K562 (cell line): ENCODE measurements around the gene DCAF10. TPM values are rescaled to one million over a fixed set of nuclear protein-coding genes. Genes with fewer than 3 reads are reported as not detected.
"Not testable (repeated sequence)": the region's sequence is repeated elsewhere in the genome, so short reads cannot be mapped to it uniquely, and the experiment has no call there.

Experiments
- ATAC-seq: fragments of 200-7000 bp; cut with Tn5 transposase; 3 replicates; pipeline ENCODE4 v1.9.1; 2020; ENCODE audit warnings: moderate library complexity
- BruUV-seq: library from RNA; stranded (reverse); fragments of 400-500 nt; replicated peaks from 2 replicates; lab custom pipeline; 2021; lab: Mats Ljungman, UMichigan
- CTCF ChIA-PET: fragments of 300-600 bp; formaldehyde crosslinking; extraction: SDS; loops from one replicate; lab custom pipeline; 2021; ENCODE audit warnings: low intra/inter-chr PET ratio; lab: Yijun Ruan, JAX
- POLR2A ChIA-PET: fragments of 300-600, 350-650 bp; sonication (Branson Sonifier 250); formaldehyde crosslinking; extraction: SDS; loops from one replicate; lab custom pipeline; 2021; ENCODE audit warnings: antibody characterized with exemption, inconsistent platforms; lab: Yijun Ruan, JAX
- DNase-seq, 4 experiments: peaks; one replicate each; pipeline versions ENCODE4 v3.0.0 to v3.0.0-alpha.2; 2011 to 2018; ENCODE audit warnings: low spot score in 3 of 4, mixed read lengths in 3 of 4; ENCODE audit errors: extremely low read depth in 1 of 4
- FAIRE-seq: peaks from 2 replicates; lab custom pipeline; 2011; peaks lifted over from hg19 to GRCh38; lab: Jason Lieb, UNC
- H2AFZ ChIP-seq: 2 replicates; pipeline ENCODE4 v1.6.0; 2011; ENCODE audit warnings: low read depth, low read length, control low read depth, inconsistent platforms
- H3K27ac ChIP-seq: fragments of 200-600 bp; 3 replicates; pipeline ENCODE4 v1.8.0; 2011; ENCODE audit warnings: low read depth, mild to moderate bottlenecking, control low read depth, inconsistent platforms, low read length, moderate library complexity, mixed read lengths; ENCODE audit errors: extremely low read depth
- H3K27me3 ChIP-seq, 2 experiments: fragments of 300-600 bp in 1 of 2; 2 replicates in 1 of 2; 3 replicates in 1 of 2; pipeline versions ENCODE4 v1.6.0 to v1.8.0; 2011; ENCODE audit warnings: inconsistent platforms in 2 of 2, low read length in 2 of 2, mild to moderate bottlenecking in 1 of 2, mixed read lengths in 1 of 2, moderate library complexity in 1 of 2; ENCODE audit not compliant: control insufficient read depth in 2 of 2, insufficient read depth in 2 of 2
- H3K36me3 ChIP-seq: fragments of 300-600 bp; 3 replicates; pipeline ENCODE4 v1.8.0; 2011; ENCODE audit warnings: mild to moderate bottlenecking, low read length, inconsistent platforms; ENCODE audit not compliant: control insufficient read depth, insufficient read depth
- H3K4me1 ChIP-seq, 2 experiments: fragments of 200-600 bp in 1 of 2; replicated peaks in 1 of 2; 2 replicates in 1 of 2; 3 replicates in 1 of 2; pipeline versions ENCODE4 v1.5.1 to v1.8.0; 2011; ENCODE audit warnings: inconsistent platforms in 2 of 2, low read length in 2 of 2, mild to moderate bottlenecking in 1 of 2, mixed read lengths in 1 of 2, moderate library complexity in 1 of 2; ENCODE audit not compliant: control insufficient read depth in 2 of 2, insufficient read depth in 2 of 2
- H3K4me2 ChIP-seq: 2 replicates; pipeline ENCODE4 v1.6.1; 2011; ENCODE audit warnings: low read length, control low read depth, inconsistent platforms, mixed read lengths; ENCODE audit not compliant: insufficient read depth
- H3K4me3 ChIP-seq: fragments of 200-600 bp; sonication (generic), shearing (Covaris generic); 2 replicates; pipeline ENCODE4 v1.5.1; 2016; ENCODE audit warnings: control low read depth, inconsistent platforms
- H3K79me2 ChIP-seq: fragments of 200-600 bp; 3 replicates; pipeline ENCODE4 v1.8.0; 2011; ENCODE audit warnings: low read length, inconsistent platforms; ENCODE audit not compliant: control insufficient read depth, insufficient read depth
- H3K9ac ChIP-seq, 2 experiments: 2 replicates each; pipeline versions ENCODE4 v1.6.0 to v1.6.1; 2011; ENCODE audit warnings: low read depth in 2 of 2, low read length in 2 of 2, control low read depth in 1 of 2, inconsistent platforms in 1 of 2, mild to moderate bottlenecking in 1 of 2, mixed read lengths in 1 of 2; ENCODE audit not compliant: insufficient read depth in 1 of 2
- H3K9me1 ChIP-seq: one replicate; pipeline ENCODE4 v1.6.0; 2011; ENCODE audit warnings: inconsistent platforms, mild to moderate bottlenecking, low read length, moderate library complexity; ENCODE audit not compliant: control insufficient read depth, insufficient read depth
- H3K9me3 ChIP-seq: replicated peaks from 2 replicates; pipeline ENCODE4 v1.5.1; 2011; ENCODE audit warnings: low read depth, low read length, inconsistent platforms; ENCODE audit not compliant: control insufficient read depth, insufficient read depth
- H4K20me1 ChIP-seq: replicated peaks from 2 replicates; pipeline ENCODE4 v1.6.1; 2011; ENCODE audit warnings: low read length, inconsistent platforms, mixed read lengths; ENCODE audit not compliant: control insufficient read depth, insufficient read depth
- E2F6 ChIP-seq, 2 experiments: IDR thresholded peaks; 2 replicates each; pipeline ENCODE4 v1.6.1; 2011; ENCODE audit warnings: borderline replicate concordance in 1 of 2, control low read depth in 1 of 2, low read depth in 1 of 2, low read length in 1 of 2, mild to moderate bottlenecking in 1 of 2, mixed read lengths in 1 of 2, moderate library complexity in 1 of 2; ENCODE audit not compliant: insufficient read depth in 1 of 2, insufficient read length in 1 of 2, poor library complexity in 1 of 2, severe bottlenecking in 1 of 2; ENCODE audit errors: extremely low read depth in 1 of 2
- SMARCA4 ChIP-seq: fragments of 450-650 bp; IDR thresholded peaks from 2 replicates; pipeline ENCODE4 v1.6.1; 2016
- TRIM24 ChIP-seq, 2 experiments: fragments of 450-650 bp; IDR thresholded peaks; 2 replicates each; pipeline ENCODE4 v1.6.1; 2016
- ZNF316 ChIP-seq: fragments of 450-650 bp; IDR thresholded peaks from 2 replicates; pipeline ENCODE4 v1.6.1; 2016
- WGBS: fragments of 100-300 bp; shearing (Covaris generic); methylation state at CpG from one replicate; pipeline ENCODE4 v1.1.6; 2016; ENCODE audit warnings: low coverage, mixed read lengths; ENCODE audit not compliant: insufficient coverage; ENCODE audit errors: missing lambda C conversion rate; 5-methylcytosine and 5-hydroxymethylcytosine counted together
- in situ Hi-C: fragments of 300-500 bp; cut with MboI; formaldehyde crosslinking; loops from 4 replicates; pipeline ENCODE4 v1.15.0; 2018; ENCODE audit warnings: inconsistent platforms, mixed read lengths
- intact Hi-C: fragments of 100-400 bp; cut with micrococcal nuclease; formaldehyde crosslinking; loops from 2 replicates; pipeline ENCODE4 v1.14.2; 2022
- polyA plus RNA-seq, 8 experiments: library from polyadenylated mRNA; depleted of rRNA in 4 of 8; stranded (reverse) in 5 of 8; unstranded in 3 of 8; fragments of >200 nt; fragmentation: Nextera tagmentation in 2 of 8; fragmentation: Illumina TruSeq in 1 of 8; extraction: Ambion mirVana in 2 of 8; extraction: Trizol in 1 of 8; gene quantifications; 2 replicates each; pipeline versions ENCODE4 v1.2.1 to v1.2.3, GENCODE V29; 2011 to 2014; ENCODE audit warnings: inconsistent platforms in 1 of 8, missing spikeins in 1 of 8
- total RNA-seq, 7 experiments: library from RNA; depleted of rRNA in 6 of 7; stranded (reverse); fragments of >200 nt in 6 of 7; fragmentation: Illumina TruSeq in 2 of 7; extraction: Trizol in 2 of 7; gene quantifications; 2 replicates each; pipeline versions ENCODE4 v1.2.1 to v1.2.3, GENCODE V29; 2011 to 2021; ENCODE audit warnings: low replicate concordance in 1 of 7

DCAF10 gene
- total and polyA plus RNA-seq, 9 of the 15 experiments (the other 6 are each of a cell fraction or from before 2014, with no cell fraction given) = 6.8 to 40.1 (median 16.9) TPM

GRCh38 chr9:37809676-37810075 lies 9.1 kb downstream of the DCAF10 start:
- H3K9me1 ChIP-seq, in situ Hi-C loops, H3K9ac ChIP-seq, H2AFZ ChIP-seq, CTCF ChIA-PET, ATAC-seq, DNase-seq, H4K20me1 ChIP-seq, H3K4me3 ChIP-seq, H3K9me3 ChIP-seq, FAIRE-seq, H3K4me1 ChIP-seq, H3K27ac ChIP-seq, H3K27me3 ChIP-seq, BruUV-seq, intact Hi-C loops, H3K4me2 ChIP-seq: not testable (repeated sequence)
- POLR2A ChIA-PET = interaction anchor here (0.9 to 2.6 kb wide), 2 partner anchors 9 kb away, joined by 7 to 12 read pairs; partner anchors contain the start of gene DCAF10
- H3K79me2 ChIP-seq = peaks cover 60% of the 10 kb centered on the region
- peaks cover 32% of the 10 kb centered on the region; the same call in 2 of the 3 replicates for H3K36me3 ChIP-seq
- WGBS = 97% methylated on average over 15 of the region's 15 CpGs

GRCh38 chr9:37811906-37812476 lies 11.4 kb downstream of the DCAF10 start:
- DNase-seq (no peak), FAIRE-seq (no peak), ATAC-seq (no peak; the same call in 2 of the 3 replicates)
- H3K9ac ChIP-seq = no peak overlapping the region
- whole genome bisulfite sequencing = 93% methylated on average over 6 of the region's 6 CpGs
- H3K4me1 ChIP-seq = no peaks in the 10 kb centered on the region; a peak in 1 of 5 replicates
- H4K20me1 ChIP-seq = no peaks in the 10 kb centered on the region
- H2AFZ ChIP-seq = no peak overlapping the region
- H3K4me3 ChIP-seq = no peak overlapping the region
- CTCF ChIA-PET = interaction anchor here (0.7 kb wide), 1 partner anchor 60 kb away, joined by 3 read pairs; no protein-coding TSS in a partner anchor
- BruUV-seq = no TSS peak
- no peak overlapping the region for H3K4me2 ChIP-seq
- POLR2A ChIA-PET = interaction anchor here (0.7 to 2.6 kb wide), 5 partner anchors 9 to 185 kb away, joined by 3 to 12 read pairs (median 3); partner anchors contain the start of gene DCAF10
- no peaks in the 10 kb centered on the region for H3K27me3 ChIP-seq
- intact Hi-C loops (no loop called here), in situ Hi-C loops (no loop called here)
- peaks cover 22% of the 10 kb centered on the region; the same call in 2 of the 3 replicates for H3K36me3 ChIP-seq
- no peaks in the 10 kb centered on the region for H3K9me3 ChIP-seq
- H3K79me2 ChIP-seq = peaks cover 50% of the 10 kb centered on the region
- no peaks in the 10 kb centered on the region for H3K9me1 ChIP-seq
- H3K27ac ChIP-seq = no peak overlapping the region
- no peak for TF ChIP-seq E2F6 (IDR thresholded peaks at IDR 0.05; ENCODE audit: borderline replicate concordance in 1 of 2, extremely low read depth in 1 of 2, insufficient read depth in 1 of 2, insufficient read length in 1 of 2, low read depth in 1 of 2, low read length in 1 of 2, poor library complexity in 1 of 2, severe bottlenecking in 1 of 2)
- TF ChIP-seq ZNF316 = 0 out of 2 replicates have a peak, but pooled peaks have one; percentile 4
- TF ChIP-seq SMARCA4 = no peak
- peak; percentile 43 to 56; a peak in 2 of 4 replicates for TF ChIP-seq TRIM24 (IDR thresholded peaks at IDR 0.05)
